ENCODE data around the gene TMEM176A.

The TMEM176A gene

DNA sequence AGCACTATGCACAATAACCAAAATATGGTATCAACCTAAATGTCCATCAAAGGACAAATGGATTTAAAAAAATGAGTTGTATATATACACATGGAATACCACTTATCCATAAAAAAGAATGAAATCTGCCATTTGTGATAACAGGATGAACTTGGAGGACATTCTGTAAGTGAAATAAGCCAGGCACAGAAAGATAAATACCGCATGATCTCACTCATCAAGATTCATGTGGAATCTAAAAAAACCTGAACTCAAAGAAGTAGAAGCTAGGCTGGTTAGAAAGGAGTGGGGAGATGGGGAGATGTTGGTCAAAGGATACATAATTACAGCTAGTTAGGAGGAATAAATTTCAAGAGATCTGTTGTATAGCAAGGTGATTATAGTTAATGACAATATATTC lies 34.5 kb downstream of the TMEM176A start:
- Histone ChIP-seq H3K4me3 (replicated peaks; ENCODE audit: low read depth, low read length) (no peak overlapping the region), H3K27me3 (replicated peaks; ENCODE audit: control insufficient read depth, insufficient read depth, low read length) (peaks cover 1% of the 10 kb centered on the region; the same call in 1 of the 2 replicates), H3K36me3 (ENCODE audit: control insufficient read depth, insufficient read depth, low read length) (no peaks in the 10 kb centered on the region)
- DNase-seq (ENCODE audit: extremely low read depth, insufficient read length) = no peak
- TF ChIP-seq, protein P1, sequence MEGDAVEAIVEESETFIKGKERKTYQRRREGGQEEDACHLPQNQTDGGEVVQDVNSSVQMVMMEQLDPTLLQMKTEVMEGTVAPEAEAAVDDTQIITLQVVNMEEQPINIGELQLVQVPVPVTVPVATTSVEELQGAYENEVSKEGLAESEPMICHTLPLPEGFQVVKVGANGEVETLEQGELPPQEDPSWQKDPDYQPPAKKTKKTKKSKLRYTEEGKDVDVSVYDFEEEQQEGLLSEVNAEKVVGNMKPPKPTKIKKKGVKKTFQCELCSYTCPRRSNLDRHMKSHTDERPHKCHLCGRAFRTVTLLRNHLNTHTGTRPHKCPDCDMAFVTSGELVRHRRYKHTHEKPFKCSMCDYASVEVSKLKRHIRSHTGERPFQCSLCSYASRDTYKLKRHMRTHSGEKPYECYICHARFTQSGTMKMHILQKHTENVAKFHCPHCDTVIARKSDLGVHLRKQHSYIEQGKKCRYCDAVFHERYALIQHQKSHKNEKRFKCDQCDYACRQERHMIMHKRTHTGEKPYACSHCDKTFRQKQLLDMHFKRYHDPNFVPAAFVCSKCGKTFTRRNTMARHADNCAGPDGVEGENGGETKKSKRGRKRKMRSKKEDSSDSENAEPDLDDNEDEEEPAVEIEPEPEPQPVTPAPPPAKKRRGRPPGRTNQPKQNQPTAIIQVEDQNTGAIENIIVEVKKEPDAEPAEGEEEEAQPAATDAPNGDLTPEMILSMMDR (IDR thresholded peaks at IDR 0.05; ENCODE audit: insufficient read depth, low read length, poor library complexity, severe bottlenecking) = no peak

DNA sequence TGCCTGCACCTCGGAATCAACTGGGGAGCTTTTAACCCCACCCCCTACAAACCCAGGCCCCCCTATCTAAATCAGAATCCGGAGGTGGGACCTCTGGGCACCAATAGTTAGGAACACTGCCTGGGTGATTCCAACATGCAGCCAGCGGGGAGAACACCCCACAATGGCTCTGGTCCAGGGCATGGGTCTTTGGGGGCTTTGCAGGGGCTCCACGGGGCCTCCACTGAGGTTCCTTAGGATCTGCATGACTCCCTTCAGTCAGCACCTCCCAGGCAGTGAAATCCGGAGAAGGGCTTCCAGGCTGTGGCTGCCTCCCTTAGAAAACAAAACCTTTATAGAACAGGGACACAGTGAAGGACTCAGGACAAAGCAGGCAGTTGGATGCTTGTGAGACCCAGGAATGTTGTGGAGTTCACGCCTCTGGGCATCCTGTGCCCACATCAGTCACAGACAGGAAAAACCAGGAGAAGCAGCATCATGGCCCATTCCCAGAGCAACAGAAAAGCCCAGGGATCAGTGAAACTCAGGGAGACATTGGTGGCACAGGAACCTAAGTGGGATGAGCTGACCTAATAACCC lies 35.2 kb downstream of the TMEM176A start:
- TF ChIP-seq, protein P1 (IDR thresholded peaks at IDR 0.05; ENCODE audit: insufficient read depth, low read length, poor library complexity, severe bottlenecking) = no peak
- H3K27me3 ChIP-seq (replicated peaks; ENCODE audit: control insufficient read depth, insufficient read depth, low read length) = peaks cover 1% of the 10 kb centered on the region; the same call in 1 of the 2 replicates

DNA sequence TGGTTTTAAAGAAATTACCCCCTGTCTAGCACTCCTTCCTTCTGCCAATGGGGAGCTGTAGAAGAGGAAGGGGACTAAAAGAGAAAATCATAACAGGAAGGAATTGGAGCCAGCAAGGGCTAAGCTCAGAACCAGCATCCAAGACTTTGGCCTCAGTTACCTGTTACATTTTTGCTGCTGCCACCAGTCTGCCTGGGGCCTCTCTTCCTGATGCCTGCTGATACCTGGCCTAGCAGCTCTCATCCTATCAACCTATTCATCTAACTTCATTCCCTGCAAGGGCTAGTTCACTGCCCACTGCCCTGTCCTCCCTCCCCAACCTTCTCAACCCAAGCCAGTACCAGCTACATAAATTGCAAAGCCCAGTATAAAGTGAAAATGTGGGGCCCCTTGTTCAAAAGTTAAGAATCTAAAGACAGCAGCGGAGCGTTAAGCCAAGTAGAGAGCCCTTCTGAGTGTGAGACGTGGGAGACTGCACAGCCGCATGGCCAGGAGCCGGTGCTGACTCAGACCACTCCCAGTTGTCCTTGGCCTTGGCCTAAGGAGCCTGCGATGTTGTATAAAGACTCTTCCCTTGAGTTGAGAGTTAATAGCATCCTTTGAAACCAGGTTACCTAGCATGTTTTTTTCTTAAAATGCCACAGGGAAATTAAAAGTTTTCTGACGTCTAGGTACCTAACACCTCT lies 38.5 kb downstream of the TMEM176A start:
- no peak for DNase-seq (ENCODE audit: extremely low read depth, insufficient read length)
- Histone ChIP-seq H3K27me3 (replicated peaks; ENCODE audit: control insufficient read depth, insufficient read depth, low read length) (no peaks in the 10 kb centered on the region; the same call in 1 of the 2 replicates), H3K4me3 (replicated peaks; ENCODE audit: low read depth, low read length) (no peak overlapping the region), H3K36me3 (ENCODE audit: control insufficient read depth, insufficient read depth, low read length) (no peaks in the 10 kb centered on the region)
- TF ChIP-seq, protein P1 (IDR thresholded peaks at IDR 0.05; ENCODE audit: insufficient read depth, low read length, poor library complexity, severe bottlenecking) = no peak

More for the DNA sequence above, 35.2 kb downstream of the TMEM176A start:
- Histone ChIP-seq H3K36me3 (ENCODE audit: control insufficient read depth, insufficient read depth, low read length) (no peaks in the 10 kb centered on the region), H3K4me3 (replicated peaks; ENCODE audit: low read depth, low read length) (no peak overlapping the region)
- no peak for DNase-seq (ENCODE audit: extremely low read depth, insufficient read length)

DNA sequence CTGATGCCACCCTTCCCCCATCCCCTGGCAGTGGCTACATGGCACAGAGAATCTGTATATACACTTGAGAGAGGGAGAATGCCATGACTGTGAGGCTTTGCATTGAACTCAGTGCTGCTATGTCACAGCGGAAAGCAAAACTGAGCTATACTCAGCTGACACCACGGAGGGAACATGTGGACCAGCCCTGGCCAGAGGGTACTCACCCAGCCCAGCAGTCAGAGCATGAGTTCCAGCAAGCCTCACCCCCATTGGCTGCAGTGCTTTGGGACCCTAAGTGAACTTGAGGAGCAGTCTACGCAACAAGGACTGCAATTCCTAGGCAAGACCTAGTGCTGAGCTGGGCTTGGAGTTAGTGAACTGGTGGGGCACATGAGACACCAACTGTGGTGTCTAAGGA lies 41.4 kb downstream of the TMEM176A start:
- H3K27me3 ChIP-seq (replicated peaks; ENCODE audit: control insufficient read depth, insufficient read depth, low read length) = no peaks in the 10 kb centered on the region; the same call in 1 of the 2 replicates
- no peaks in the 10 kb centered on the region for H3K36me3 ChIP-seq (ENCODE audit: control insufficient read depth, insufficient read depth, low read length)
- no peak overlapping the region for H3K4me3 ChIP-seq (replicated peaks; ENCODE audit: low read depth, low read length)
- DNase-seq (ENCODE audit: extremely low read depth, insufficient read length) = no peak
- TF ChIP-seq, protein P1 (IDR thresholded peaks at IDR 0.05; ENCODE audit: insufficient read depth, low read length, poor library complexity, severe bottlenecking) = no peak

DNA sequence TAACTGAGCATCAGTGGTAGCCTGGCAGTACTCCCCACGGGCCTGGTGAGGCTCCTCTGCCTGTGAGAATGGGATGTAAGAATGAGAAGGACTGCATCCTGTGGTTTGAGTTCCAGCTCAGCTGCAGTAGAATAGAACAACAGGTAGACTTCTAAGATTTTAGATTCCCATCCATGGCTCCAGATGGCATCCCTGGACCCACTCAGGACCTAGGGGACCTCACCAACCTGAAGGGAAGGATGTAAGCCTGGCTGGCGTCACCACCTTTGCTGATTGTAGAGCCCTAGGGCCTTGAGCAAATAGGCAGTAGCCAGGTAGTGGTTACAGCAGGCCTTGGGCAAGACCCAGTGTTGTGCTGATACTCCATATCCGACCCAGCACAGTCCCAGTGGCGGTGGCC lies 42.1 kb downstream of the TMEM176A start:
- Histone ChIP-seq H3K4me3 (replicated peaks; ENCODE audit: low read depth, low read length) (no peak overlapping the region), H3K36me3 (ENCODE audit: control insufficient read depth, insufficient read depth, low read length) (no peaks in the 10 kb centered on the region), H3K27me3 (replicated peaks; ENCODE audit: control insufficient read depth, insufficient read depth, low read length) (no peaks in the 10 kb centered on the region; the same call in 1 of the 2 replicates)
- TF ChIP-seq, protein P1 (IDR thresholded peaks at IDR 0.05; ENCODE audit: insufficient read depth, low read length, poor library complexity, severe bottlenecking) = no peak
- no peak for DNase-seq (ENCODE audit: extremely low read depth, insufficient read length)
